PFSK-1 (cell line): ENCODE results near the gene ARHGEF11.

ENCODE experiments used
- FOXP2 ChIP-seq: optimal IDR thresholded peaks from 2 replicates; pipeline ENCODE3; 2011; ENCODE audit warnings: borderline replicate concordance, control low read depth, inconsistent platforms; ENCODE audit not compliant: insufficient read depth; ENCODE audit errors: extremely low read length, extremely low read depth
- POLR2AphosphoS5 ChIP-seq: IDR thresholded peaks from 2 replicates; pipeline ENCODE4 v1.6.1; 2012; ENCODE audit warnings: low read depth, mild to moderate bottlenecking, control low read depth, low read length, moderate library complexity
- SIN3A ChIP-seq: IDR thresholded peaks from 2 replicates; pipeline ENCODE4 v1.6.1; 2012; ENCODE audit warnings: mild to moderate bottlenecking, low read length, moderate library complexity, borderline replicate concordance; ENCODE audit not compliant: insufficient read depth
- TAF1 ChIP-seq: IDR thresholded peaks from 2 replicates; pipeline ENCODE4 v1.6.1; 2012; ENCODE audit warnings: low read length, control low read depth, borderline replicate concordance; ENCODE audit not compliant: insufficient read depth
- TF ChIP-seq, protein P1 (sequence below), 2 experiments: IDR thresholded peaks; 2 replicates each; pipeline versions ENCODE4 v1.6.1 to v1.8.0; 2011 to 2012; ENCODE audit warnings: low read depth in 2 of 2, low read length in 2 of 2, control low read depth in 1 of 2, inconsistent platforms in 1 of 2, mild to moderate bottlenecking in 1 of 2, moderate library complexity in 1 of 2; ENCODE audit not compliant: insufficient read depth in 1 of 2

Gene ARHGEF11

DNA sequence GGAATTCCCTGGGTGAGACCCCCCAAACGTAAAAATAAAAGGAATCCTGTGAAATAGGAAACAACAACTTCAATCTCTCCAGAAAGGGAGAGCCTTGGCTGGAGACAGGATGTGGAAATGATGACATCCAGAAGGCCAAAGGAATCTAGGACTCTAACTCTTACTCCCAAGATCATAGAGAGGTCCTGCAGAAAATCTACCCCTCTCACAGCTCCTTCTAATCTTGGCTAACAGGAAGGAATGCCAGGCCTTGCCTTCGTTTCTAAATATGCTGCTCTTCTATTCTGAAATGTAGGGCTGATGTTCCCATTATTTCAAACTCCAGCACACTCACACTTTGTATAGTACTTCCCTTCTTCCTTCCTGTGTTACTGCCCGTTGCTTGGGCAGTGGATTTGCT, 40.7 kb downstream of the ARHGEF11 start:
- TF ChIP-seq FOXP2 (no peak), POLR2AphosphoS5 (no peak), SIN3A (no peak), TAF1 (no peak)
- TF ChIP-seq, protein P1, sequence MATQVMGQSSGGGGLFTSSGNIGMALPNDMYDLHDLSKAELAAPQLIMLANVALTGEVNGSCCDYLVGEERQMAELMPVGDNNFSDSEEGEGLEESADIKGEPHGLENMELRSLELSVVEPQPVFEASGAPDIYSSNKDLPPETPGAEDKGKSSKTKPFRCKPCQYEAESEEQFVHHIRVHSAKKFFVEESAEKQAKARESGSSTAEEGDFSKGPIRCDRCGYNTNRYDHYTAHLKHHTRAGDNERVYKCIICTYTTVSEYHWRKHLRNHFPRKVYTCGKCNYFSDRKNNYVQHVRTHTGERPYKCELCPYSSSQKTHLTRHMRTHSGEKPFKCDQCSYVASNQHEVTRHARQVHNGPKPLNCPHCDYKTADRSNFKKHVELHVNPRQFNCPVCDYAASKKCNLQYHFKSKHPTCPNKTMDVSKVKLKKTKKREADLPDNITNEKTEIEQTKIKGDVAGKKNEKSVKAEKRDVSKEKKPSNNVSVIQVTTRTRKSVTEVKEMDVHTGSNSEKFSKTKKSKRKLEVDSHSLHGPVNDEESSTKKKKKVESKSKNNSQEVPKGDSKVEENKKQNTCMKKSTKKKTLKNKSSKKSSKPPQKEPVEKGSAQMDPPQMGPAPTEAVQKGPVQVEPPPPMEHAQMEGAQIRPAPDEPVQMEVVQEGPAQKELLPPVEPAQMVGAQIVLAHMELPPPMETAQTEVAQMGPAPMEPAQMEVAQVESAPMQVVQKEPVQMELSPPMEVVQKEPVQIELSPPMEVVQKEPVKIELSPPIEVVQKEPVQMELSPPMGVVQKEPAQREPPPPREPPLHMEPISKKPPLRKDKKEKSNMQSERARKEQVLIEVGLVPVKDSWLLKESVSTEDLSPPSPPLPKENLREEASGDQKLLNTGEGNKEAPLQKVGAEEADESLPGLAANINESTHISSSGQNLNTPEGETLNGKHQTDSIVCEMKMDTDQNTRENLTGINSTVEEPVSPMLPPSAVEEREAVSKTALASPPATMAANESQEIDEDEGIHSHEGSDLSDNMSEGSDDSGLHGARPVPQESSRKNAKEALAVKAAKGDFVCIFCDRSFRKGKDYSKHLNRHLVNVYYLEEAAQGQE (IDR thresholded peaks at IDR 0.05; ENCODE audit: insufficient read depth in 1 of 2, low read depth in 2 of 2, low read length in 2 of 2), result no peak

DNA sequence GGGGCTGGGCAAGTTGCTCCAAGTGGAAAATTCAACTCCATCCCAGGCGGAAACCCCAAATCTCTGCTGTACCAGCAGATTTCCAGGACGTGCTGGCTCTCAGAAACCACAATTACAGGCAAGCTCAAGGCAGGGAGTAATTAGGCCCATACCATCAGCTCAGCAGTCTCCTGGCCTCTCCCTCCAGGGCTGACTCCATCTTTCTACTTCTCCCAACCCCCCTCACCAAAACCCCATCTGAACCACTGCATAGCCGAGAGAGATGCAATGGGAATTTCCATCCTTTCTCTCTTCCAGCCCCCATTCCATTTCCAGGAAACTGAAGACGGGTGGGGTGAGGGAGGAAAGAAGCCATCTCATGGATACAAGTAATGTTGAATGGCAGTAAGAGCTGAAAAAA, 41.2 kb downstream of the ARHGEF11 start:
- no peak for TF ChIP-seq TAF1
- TF ChIP-seq POLR2AphosphoS5, result no peak
- TF ChIP-seq, protein P1 (IDR thresholded peaks at IDR 0.05; ENCODE audit: insufficient read depth in 1 of 2, low read depth in 2 of 2, low read length in 2 of 2), result no peak
- no peak for TF ChIP-seq SIN3A
- no peak for TF ChIP-seq FOXP2

DNA sequence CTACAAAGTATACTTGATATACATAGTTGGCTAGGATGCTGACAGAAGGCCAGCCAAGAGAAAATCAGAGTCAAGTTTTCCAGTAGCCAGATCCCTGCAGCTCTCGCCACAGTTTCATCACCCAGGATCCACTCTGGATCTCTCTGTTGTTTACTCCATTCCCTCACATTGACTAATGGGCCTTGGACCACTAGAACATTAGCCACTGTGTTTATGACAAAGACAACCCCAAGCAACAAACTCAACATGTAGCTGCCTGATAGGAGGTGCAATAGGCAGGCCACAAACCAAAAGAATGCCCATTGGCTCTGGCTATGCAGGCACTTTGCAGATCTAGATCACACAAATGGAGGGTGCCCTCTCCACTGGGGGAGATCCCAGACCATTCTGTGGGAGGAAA, 44.2 kb downstream of the ARHGEF11 start:
- TF ChIP-seq SIN3A, result no peak
- TF ChIP-seq, protein P1 (IDR thresholded peaks at IDR 0.05; ENCODE audit: insufficient read depth in 1 of 2, low read depth in 2 of 2, low read length in 2 of 2), result no peak
- TF ChIP-seq POLR2AphosphoS5, result no peak
- no peak for TF ChIP-seq FOXP2
- TF ChIP-seq TAF1, result no peak

DNA sequence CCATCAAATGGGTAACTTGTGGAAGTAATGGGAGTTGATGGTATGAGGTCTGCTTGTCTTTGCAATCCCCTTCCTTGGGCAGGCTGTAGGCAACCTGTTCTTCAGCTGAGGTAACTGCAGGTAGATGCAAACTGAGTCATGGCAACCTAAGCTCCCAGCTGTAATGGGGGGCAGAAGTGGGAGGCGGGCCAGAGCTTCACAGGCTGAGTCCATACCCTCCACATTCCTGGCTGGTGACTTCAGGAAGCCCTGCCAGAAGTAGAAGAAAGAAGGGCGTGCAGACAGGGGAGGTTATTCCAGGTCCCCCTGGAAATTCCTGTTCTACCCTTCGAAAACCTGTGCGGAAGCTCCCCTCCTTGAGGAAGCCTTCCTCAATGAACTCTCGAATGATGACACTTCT, 44.9 kb downstream of the ARHGEF11 start:
- TF ChIP-seq TAF1, result no peak

- TF ChIP-seq SIN3A (no peak), POLR2AphosphoS5 (no peak), TAF1 (no peak), FOXP2 (no peak)
- TF ChIP-seq, protein P1 (IDR thresholded peaks at IDR 0.05; ENCODE audit: insufficient read depth in 1 of 2, low read depth in 2 of 2, low read length in 2 of 2), result no peak
Measured at GRCh38 chr1:156999596-157000320, 45.8 kb downstream of the ARHGEF11 start.
